ENCODE data around the gene PRR33.

Gene PRR33

DNA sequence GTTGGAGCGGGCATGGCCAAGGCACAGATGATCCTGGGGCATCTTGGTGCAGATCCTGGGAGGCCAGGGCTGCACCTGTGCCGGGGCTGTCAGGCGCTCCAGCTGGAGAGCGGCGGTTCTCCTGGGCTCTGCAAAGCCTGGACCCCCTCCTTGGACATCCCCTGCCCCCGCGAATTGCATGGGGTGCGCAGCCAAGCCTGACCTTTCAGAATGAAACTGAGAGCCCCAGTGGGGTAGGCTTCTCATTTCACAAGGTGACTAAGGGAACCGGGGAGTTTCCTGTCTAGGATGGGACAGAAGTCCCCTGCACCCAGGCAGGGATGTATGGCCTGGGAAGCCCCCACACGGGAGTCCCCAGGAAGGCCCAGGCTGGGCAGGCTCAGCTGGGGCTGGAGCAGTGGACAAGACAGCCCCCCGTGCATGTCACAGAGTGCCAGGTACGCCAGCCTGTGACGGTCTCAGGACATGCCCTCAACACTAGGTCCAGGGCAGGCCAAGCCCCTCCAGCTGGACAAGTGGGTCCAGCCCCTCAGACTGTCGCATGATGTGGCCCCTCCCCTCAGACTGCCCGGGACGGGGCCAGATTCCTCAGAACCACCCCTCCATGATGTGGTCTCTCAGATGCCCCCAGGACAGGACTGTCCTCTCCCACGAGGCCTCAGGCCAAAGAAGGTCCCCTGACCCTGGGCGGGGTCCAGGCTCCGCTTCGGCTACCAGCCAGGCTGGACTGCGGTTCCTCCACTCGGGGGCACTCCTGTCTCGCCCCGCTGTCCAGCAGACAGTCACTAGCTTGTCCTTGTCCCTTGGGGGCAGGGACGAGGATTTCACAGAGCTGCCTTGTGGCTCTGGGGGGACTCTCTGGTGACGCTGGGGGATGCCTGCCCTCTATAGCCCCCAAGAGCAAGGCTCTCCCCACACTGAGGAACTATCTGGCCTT is 36.5 kb downstream of the PRR33 start:
- Histone ChIP-seq H3K9ac (ENCODE audit: low read length) (no peak overlapping the region), H3K4me1 (ENCODE audit: control insufficient read depth, insufficient read depth, low read length) (no peaks in the 10 kb centered on the region), H3K9me3 (ENCODE audit: control insufficient read depth, low read length) (no peaks in the 10 kb centered on the region), H3K36me3 (ENCODE audit: control insufficient read depth, insufficient read depth, low read length) (no peaks in the 10 kb centered on the region), H3K4me3 (ENCODE audit: low read length) (no peak overlapping the region), H3K27me3 (ENCODE audit: control insufficient read depth, insufficient read depth, low read length) (no peaks in the 10 kb centered on the region)

DNA sequence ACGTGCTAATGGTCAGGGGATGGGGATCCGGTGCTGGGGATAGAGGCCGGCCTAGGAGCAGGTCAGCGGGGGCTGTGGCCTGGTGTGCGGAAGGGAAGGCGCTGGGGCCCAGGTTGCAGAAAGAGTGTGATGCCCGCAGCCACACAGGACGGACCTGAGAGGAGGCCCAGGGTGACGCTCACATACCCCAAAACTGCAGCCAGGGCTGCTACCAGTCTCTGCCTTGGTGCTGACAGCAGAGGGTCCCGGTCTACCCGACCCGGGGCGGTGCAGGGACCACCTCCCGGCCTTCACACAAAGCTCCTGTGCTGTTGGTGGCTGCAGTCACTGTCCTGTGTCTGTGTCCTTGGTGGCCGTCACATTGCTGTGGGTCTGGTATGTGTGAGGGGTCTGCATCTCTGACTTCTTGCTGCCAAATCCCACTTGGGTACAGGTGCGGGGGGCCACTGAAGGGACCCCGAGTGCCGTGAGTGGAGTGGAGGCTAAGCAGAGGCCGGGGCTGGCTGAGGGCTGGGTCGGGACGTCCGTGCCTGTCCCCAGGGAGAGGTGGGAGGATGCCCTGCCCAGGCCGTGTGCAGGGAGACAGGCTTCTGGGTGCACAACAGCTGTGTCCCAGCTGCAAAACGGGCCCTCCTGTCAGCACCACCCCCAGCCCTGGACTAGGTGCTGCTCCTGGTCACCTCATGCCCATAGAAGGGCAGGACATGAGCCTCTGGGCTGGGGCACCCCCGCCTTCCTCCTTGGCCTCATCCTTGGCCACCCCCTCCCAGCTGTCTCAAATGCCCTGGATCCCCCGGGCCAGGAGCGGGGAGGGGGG is 37.4 kb downstream of the PRR33 start:
- Histone ChIP-seq H3K4me3 (ENCODE audit: low read length) (no peak overlapping the region), H3K4me1 (ENCODE audit: control insufficient read depth, insufficient read depth, low read length) (no peaks in the 10 kb centered on the region), H3K9ac (ENCODE audit: low read length) (no peak overlapping the region), H3K36me3 (ENCODE audit: control insufficient read depth, insufficient read depth, low read length) (no peaks in the 10 kb centered on the region), H3K9me3 (ENCODE audit: control insufficient read depth, low read length) (no peaks in the 10 kb centered on the region), H3K27me3 (ENCODE audit: control insufficient read depth, insufficient read depth, low read length) (no peaks in the 10 kb centered on the region)

DNA sequence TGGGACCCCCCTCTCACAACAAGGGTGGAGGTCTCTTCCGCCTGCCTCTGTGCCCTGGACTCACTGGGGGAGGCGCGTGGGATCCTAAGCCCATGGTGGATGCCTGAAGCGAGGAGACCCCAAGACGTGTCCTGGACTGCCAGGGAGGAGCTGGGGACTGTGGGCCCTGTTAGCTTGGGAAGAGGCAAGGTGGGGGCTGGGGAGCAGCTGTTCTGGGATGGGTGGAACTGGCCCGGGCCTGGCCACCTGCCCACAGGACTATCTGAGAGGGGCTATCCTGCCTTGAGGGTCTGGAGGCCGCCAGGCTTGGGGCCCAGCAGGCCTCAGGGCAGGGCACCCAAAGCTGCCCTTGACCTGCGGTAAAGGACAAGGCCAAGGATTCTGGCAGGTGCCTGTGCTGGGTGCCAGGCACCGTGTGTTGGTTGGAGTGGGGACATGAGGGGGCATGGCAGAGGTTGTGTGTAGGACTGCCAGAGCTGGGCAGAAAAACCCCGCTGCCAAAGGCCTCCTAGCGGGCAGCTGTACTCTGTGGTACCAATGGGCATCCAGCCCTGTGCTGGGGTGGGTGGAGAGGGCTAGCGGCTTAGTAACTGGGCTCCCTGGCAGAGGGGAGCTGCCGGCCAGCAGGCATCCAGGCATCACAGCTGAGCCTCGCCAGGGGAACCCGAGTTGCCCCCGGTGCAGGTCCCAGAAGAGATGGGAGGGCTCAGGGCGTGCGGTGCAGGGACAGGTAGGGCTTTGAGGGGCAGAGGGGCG is 38.1 kb downstream of the PRR33 start:
- Histone ChIP-seq H3K4me1 (ENCODE audit: control insufficient read depth, insufficient read depth, low read length) (no peaks in the 10 kb centered on the region), H3K9ac (ENCODE audit: low read length) (peak overlapping the region; percentile 50), H3K4me3 (ENCODE audit: low read length) (no peak overlapping the region), H3K36me3 (ENCODE audit: control insufficient read depth, insufficient read depth, low read length) (no peaks in the 10 kb centered on the region), H3K9me3 (ENCODE audit: control insufficient read depth, low read length) (no peaks in the 10 kb centered on the region), H3K27me3 (ENCODE audit: control insufficient read depth, insufficient read depth, low read length) (no peaks in the 10 kb centered on the region)

DNA sequence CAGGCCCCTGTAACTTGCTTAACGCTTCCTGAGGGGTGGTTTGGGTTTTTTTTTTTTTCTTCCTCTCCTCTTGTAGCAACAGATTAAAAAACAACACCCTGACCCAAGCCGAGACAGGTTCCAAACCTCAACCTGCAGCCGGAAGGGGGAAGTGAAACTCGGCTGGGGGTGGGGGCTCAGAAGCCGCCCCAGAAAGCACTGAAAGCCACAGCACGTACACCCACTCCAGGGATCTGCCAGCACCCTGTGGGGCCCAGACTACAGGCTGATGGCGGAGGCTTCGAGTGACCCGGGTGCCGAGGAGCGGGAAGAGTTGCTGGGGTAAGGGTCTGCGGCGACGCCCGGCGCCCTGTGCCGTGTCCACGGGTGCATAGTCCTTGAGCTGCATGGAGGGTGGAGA is 38.8 kb downstream of the PRR33 start, which contains the start of gene LSP1:
Gene LSP1 (plus strand): TSS at position 208 of the 400 bp plus-strand sequence. CDS start 61 bp downstream, at position 269.
- no peaks in the 10 kb centered on the region for H3K4me1 ChIP-seq (ENCODE audit: control insufficient read depth, insufficient read depth, low read length)
- no peaks in the 10 kb centered on the region for H3K36me3 ChIP-seq (ENCODE audit: control insufficient read depth, insufficient read depth, low read length)
- H3K9ac ChIP-seq (ENCODE audit: low read length) = peak within 1 kb of the TSS; percentile 50
- H3K27me3 ChIP-seq (ENCODE audit: control insufficient read depth, insufficient read depth, low read length) = no peaks in the 10 kb centered on the region
- H3K4me3 ChIP-seq (ENCODE audit: low read length) = no peak within 1 kb of the TSS
- no peaks in the 10 kb centered on the region for H3K9me3 ChIP-seq (ENCODE audit: control insufficient read depth, low read length)

DNA sequence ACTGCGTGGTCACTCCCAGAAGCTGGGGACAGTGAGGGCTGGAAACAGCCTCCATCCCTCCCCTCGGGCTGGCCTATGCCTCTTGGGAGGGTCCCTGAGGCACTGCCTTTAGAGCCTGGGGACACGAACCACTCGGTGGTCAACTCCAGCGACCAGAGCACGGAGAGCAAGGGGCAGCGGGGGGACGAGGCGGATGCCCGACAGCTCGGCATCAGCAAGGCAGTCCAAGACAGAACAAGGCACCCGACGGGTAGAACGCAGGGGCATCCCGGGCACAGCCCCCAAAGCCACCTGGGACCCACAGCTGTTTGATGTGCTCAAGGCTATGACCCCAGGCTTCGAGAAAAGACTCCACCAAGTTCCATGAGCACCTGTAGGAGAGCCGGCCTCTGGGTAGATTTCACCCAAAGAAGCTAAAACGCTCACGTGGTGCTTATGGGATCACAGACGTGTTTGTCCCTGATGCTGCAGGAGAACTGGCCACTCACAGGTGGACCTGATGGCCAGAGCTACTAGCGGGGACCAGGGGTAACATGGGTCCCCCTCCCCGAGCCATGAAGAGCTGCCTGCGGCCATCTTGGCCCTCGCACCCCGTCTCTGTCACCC is 39.3 kb downstream of the PRR33 start:
- no peaks in the 10 kb centered on the region for H3K4me1 ChIP-seq (ENCODE audit: control insufficient read depth, insufficient read depth, low read length)
- H3K9ac ChIP-seq (ENCODE audit: low read length) = no peak overlapping the region
- H3K27me3 ChIP-seq (ENCODE audit: control insufficient read depth, insufficient read depth, low read length) = no peaks in the 10 kb centered on the region
- no peak overlapping the region for H3K4me3 ChIP-seq (ENCODE audit: low read length)
- H3K36me3 ChIP-seq (ENCODE audit: control insufficient read depth, insufficient read depth, low read length) = no peaks in the 10 kb centered on the region
- H3K9me3 ChIP-seq (ENCODE audit: control insufficient read depth, low read length) = no peaks in the 10 kb centered on the region

DNA sequence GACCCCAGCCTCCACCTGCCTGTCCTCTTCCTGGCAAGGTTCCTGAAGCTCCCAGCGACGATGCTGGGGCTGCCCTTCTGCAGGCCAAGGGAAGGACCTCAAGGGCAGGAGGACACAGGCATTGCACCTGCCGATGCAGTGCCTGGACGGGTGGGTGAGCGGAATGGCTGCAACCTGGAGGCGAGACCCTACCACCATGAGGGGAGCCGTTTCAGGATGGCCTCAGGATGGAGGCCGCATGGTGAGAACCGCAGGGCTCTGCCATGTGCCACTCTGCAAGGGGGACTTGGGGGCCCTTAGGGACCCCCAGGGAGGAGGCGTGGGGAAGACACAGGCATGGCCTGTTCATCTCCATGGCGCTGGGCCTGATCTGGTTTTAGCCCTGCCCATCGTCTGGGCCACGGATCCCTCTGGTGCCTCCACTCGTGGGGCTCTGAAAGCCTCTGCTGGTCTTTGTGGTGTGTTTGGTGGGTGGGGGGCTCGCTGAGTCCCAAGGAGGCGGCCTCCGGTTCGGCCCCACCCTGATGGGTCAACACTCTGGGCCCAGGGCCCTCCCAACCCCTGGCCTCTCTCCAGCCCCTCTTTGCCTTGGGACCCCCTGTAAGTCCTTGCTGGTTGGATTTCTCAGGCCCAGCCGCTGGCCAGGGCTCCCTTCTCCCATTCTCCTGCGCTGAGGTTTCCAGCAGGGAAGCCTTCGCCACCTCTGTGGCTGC is 40.1 kb downstream of the PRR33 start:
- H3K4me3 ChIP-seq (ENCODE audit: low read length) = no peak overlapping the region
- no peaks in the 10 kb centered on the region for H3K4me1 ChIP-seq (ENCODE audit: control insufficient read depth, insufficient read depth, low read length)
- no peaks in the 10 kb centered on the region for H3K36me3 ChIP-seq (ENCODE audit: control insufficient read depth, insufficient read depth, low read length)
- H3K9ac ChIP-seq (ENCODE audit: low read length) = no peak overlapping the region
- no peaks in the 10 kb centered on the region for H3K9me3 ChIP-seq (ENCODE audit: control insufficient read depth, low read length)
- H3K27me3 ChIP-seq (ENCODE audit: control insufficient read depth, insufficient read depth, low read length) = no peaks in the 10 kb centered on the region

DNA sequence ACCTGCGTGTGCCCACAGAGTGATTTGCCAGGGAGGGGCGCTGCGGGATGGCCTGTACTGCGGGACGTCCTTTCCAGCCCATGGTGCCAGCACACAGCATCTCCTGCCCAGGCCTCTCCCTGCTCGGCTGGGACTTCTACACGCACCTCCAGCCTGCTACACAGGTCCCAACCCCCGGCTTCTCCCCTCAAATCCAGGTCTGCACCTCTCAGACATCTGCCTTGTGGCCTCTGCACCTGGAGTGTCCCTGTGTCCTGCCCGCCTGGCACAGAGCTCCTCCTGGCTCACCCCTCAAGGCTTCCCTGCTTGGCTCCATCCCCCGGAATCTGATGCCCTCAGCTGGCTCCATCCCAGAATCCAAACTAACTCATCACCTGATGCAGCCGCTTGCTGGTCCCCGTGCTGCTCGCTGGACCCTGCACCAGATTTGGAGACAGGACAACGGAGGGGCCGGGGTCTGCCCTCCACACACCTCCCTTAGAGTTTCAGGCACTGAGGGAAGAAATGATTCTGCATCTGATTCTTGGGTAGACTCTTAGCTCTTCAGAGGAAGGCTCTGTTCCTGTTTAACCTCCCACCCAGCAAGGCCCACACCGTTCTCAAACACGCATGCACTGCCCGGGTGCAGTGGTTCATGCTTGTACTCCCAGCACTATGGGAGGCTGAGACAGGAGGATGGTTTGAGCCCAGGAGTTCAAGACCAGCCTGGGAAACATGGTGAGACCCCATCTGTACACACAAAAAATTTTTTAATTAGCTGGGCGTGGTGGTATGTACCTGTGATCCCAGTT is 42.9 kb downstream of the PRR33 start:
- Histone ChIP-seq H3K4me1 (ENCODE audit: control insufficient read depth, insufficient read depth, low read length) (no peaks in the 10 kb centered on the region), H3K4me3 (ENCODE audit: low read length) (no peak overlapping the region), H3K9me3 (ENCODE audit: control insufficient read depth, low read length) (no peaks in the 10 kb centered on the region), H3K36me3 (ENCODE audit: control insufficient read depth, insufficient read depth, low read length) (no peaks in the 10 kb centered on the region), H3K9ac (ENCODE audit: low read length) (no peak overlapping the region), H3K27me3 (ENCODE audit: control insufficient read depth, insufficient read depth, low read length) (peaks cover 7% of the 10 kb centered on the region)

DNA sequence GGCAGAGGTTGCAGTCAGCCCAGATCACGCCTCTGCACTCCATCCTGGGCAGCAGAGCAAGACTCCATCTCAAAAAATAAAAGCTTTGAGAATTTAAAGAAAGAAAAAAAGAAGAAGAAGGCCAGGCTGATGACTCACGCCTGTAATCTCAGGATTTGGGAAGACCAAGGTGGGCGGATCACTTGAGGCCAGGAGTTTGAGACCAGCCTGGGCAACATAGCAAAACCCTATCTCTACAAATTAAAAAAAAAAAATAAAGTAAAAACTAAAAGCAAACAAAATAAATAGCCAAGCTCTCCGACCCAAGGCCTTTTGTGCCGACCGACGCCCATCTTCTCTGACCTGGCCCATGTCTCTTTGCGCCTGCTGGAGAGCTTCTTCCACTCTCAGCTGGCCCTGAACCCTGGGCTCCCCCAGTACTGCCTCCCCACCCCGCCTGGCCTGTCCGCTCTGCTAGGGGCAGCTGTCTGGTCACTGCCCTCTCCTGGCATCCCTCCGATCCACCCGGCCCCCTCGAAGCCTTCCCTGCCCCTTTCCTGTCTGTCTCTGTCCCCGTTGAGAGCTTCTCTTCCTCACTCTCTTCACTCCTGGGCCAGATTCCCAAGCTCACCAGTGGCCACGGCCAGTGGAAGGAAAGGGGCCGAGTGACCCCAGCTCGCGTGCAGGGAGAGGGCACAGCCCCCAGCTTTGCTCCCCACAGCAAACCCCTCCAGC is 43.6 kb downstream of the PRR33 start:
- Histone ChIP-seq H3K4me3 (ENCODE audit: low read length) (no peak overlapping the region), H3K4me1 (ENCODE audit: control insufficient read depth, insufficient read depth, low read length) (no peaks in the 10 kb centered on the region)

DNA sequence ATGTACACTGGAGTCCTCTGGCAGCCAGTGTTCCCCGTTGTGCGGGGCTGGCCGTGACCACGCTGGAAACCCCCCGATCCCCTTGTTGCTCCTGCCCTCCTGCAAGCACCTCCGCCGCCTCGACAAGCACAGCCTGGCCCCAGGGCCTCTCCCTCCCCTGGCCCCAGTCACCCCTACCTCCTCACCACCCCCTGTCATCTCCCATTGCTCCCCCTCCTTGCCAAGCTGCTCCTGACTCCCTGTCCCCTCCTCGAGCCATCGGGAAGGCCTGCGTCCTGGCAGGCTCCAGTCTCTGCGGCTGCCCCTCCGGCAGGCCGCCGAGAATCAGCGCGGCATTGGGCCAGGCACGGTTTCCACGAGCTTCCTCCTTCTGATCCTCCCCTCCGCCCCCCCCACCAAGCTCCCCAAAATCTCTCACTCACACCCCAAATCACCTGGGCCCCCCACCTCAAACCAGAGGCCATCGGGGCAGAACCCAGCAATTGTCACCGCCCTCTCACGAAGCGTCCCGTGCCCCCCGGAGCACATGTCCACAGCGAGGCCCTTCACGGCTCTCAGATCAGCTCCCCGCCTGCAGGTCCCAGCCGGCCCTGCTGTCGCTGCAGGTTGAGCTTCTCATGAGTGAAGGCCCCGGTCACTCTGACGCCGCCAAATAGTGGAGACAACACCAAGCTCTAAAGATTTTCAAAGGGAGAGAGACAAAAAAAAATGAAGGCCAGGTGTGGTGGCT is 44.5 kb downstream of the PRR33 start:
- no peak overlapping the region for H3K9ac ChIP-seq (ENCODE audit: low read length)
- H3K27me3 ChIP-seq (ENCODE audit: control insufficient read depth, insufficient read depth, low read length) = peaks cover 7% of the 10 kb centered on the region
- H3K4me1 ChIP-seq (ENCODE audit: control insufficient read depth, insufficient read depth, low read length) = no peaks in the 10 kb centered on the region
- H3K36me3 ChIP-seq (ENCODE audit: control insufficient read depth, insufficient read depth, low read length) = no peaks in the 10 kb centered on the region
- no peak overlapping the region for H3K4me3 ChIP-seq (ENCODE audit: low read length)
- no peaks in the 10 kb centered on the region for H3K9me3 ChIP-seq (ENCODE audit: control insufficient read depth, low read length)

More for the DNA sequence above, 43.6 kb downstream of the PRR33 start:
- Histone ChIP-seq H3K27me3 (ENCODE audit: control insufficient read depth, insufficient read depth, low read length) (peaks cover 7% of the 10 kb centered on the region), H3K9ac (ENCODE audit: low read length) (no peak overlapping the region), H3K36me3 (ENCODE audit: control insufficient read depth, insufficient read depth, low read length) (no peaks in the 10 kb centered on the region), H3K9me3 (ENCODE audit: control insufficient read depth, low read length) (no peaks in the 10 kb centered on the region)
